ENCODE measurements around the gene PSTPIP2. TPM values are rescaled to one million over a fixed set of nuclear protein-coding genes. Genes with fewer than 3 reads are reported as not detected.

Gene PSTPIP2
- polyA plus RNA-seq, 1 experiment: 5.9 TPM

DNA sequence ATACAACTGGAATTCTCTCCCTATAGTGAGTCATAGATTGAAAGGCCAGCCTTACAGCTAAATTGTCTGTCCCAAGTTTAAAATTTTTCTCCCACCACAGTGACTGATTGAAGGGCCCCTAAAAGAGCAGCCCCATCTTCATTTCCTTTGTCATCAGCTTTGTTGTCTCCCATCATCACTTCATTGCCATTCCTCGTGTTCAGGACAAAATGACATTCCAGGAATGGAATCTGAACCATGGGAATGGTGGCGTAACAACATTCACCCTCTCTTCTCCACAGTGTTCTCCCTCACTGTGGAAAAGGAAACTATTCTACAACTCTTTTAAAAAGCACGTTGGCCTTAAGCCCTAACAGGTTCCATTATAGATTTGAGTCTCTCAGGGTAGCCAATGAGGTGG lies 52.1 kb downstream of the PSTPIP2 start:
- POLR2A ChIA-PET: no interaction called here
- no peak for DNase-seq (ENCODE audit: low read depth)
- no peaks in the 10 kb centered on the region for H3K36me3 ChIP-seq (ENCODE audit: control insufficient read depth, insufficient read depth, low read length)
- no peaks in the 10 kb centered on the region for H3K27me3 ChIP-seq (ENCODE audit: control insufficient read depth, insufficient read depth, low read length)
- CTCF ChIA-PET: no interaction called here
- TF ChIP-seq, protein P1, sequence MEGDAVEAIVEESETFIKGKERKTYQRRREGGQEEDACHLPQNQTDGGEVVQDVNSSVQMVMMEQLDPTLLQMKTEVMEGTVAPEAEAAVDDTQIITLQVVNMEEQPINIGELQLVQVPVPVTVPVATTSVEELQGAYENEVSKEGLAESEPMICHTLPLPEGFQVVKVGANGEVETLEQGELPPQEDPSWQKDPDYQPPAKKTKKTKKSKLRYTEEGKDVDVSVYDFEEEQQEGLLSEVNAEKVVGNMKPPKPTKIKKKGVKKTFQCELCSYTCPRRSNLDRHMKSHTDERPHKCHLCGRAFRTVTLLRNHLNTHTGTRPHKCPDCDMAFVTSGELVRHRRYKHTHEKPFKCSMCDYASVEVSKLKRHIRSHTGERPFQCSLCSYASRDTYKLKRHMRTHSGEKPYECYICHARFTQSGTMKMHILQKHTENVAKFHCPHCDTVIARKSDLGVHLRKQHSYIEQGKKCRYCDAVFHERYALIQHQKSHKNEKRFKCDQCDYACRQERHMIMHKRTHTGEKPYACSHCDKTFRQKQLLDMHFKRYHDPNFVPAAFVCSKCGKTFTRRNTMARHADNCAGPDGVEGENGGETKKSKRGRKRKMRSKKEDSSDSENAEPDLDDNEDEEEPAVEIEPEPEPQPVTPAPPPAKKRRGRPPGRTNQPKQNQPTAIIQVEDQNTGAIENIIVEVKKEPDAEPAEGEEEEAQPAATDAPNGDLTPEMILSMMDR (IDR thresholded peaks at IDR 0.05; ENCODE audit: insufficient read depth, low read depth, low read length): no peak
- H3K4me3 ChIP-seq (ENCODE audit: low read depth, low read length): no peak overlapping the region

DNA sequence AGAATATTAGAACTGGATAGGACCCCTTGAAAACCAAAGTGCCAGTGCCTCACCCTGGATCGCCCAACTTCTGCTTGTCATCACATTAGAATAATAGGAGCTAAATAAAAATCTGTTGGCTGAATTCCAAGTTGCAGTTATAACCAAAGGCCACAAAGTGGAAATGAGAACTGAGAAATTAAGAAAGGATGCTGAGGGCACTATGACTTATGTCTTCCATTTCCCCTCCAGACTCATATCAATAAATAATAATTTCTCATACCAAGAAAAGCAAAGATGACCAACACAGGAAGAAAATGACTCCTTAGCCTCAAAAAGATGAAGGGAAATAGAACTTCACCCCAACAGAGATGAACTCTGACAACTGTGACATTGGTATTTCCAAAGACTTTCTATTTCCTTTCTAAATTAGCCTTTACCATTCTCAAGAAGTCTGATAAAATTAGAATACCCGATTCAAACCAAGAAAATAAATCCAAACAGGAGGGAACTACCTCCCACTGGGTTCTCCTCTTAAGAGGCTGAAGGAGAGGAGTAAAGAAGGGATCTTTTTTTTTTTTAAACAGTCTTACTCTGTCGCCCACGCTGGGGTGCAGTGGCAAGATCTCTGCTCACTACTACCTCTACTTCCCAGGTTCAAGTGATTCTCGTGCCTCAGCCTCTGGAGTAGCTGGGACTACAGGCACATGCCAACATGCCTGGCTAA lies 58.4 kb downstream of the PSTPIP2 start:
- no peak for DNase-seq (ENCODE audit: low read depth)
- Histone ChIP-seq H3K4me3 (ENCODE audit: low read depth, low read length) (no peak overlapping the region), H3K27me3 (ENCODE audit: control insufficient read depth, insufficient read depth, low read length) (no peaks in the 10 kb centered on the region), H3K36me3 (ENCODE audit: control insufficient read depth, insufficient read depth, low read length) (peaks cover 5% of the 10 kb centered on the region)
- CTCF ChIA-PET: interaction anchor here (0.5 kb wide), 1 partner anchor 79 kb away, joined by 3 read pairs; no protein-coding TSS in a partner anchor
- POLR2A ChIA-PET: no interaction called here
- TF ChIP-seq, protein P1 (IDR thresholded peaks at IDR 0.05; ENCODE audit: insufficient read depth, low read depth, low read length): no peak

DNA sequence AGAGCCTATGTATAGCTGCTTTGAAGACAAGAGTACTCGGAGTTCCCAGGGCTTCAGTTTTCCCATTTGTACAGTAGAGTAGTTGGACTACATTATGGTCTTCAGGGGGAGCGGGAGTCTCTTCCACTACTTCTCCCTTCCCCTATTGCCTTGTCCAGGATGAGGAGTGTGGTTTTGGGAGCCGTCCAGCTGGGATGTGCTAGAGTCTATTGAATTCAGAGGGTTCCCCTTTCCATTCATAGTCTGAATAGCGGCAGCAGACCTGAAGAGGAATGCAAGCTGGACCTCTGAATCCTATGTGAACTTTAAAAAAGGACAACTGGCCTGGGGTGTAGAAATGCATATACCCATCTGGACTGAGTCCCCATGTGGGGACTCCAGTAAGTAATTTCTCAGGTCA lies 61.4 kb downstream of the PSTPIP2 start:
- no peak for DNase-seq (ENCODE audit: low read depth)
- ChIA-PET CTCF (no interaction called here), POLR2A (no interaction called here)
- Histone ChIP-seq H3K36me3 (ENCODE audit: control insufficient read depth, insufficient read depth, low read length) (peaks cover 6% of the 10 kb centered on the region), H3K4me3 (ENCODE audit: low read depth, low read length) (no peak overlapping the region), H3K27me3 (ENCODE audit: control insufficient read depth, insufficient read depth, low read length) (no peaks in the 10 kb centered on the region)
- TF ChIP-seq, protein P1 (IDR thresholded peaks at IDR 0.05; ENCODE audit: insufficient read depth, low read depth, low read length): no peak

DNA sequence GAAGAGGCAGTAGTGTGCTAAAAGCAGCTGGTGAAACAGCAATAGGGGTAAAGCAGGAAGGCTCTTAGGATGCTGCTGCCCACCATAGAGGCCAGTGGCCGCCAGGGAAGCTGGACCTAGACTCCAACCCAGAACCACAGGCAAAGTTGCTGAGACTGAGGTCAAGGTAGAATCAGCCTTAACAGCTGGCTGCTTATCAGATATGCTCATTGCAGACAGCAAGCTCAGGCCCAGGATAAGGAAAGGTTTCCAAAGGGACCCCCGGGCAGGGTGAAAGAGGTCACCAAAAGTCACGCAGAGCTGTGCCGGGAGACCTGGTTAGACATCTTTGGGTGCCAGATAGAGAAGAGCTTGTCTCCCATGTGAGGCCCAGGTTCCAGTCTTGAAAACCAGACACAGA lies 62.0 kb downstream of the PSTPIP2 start:
- ChIA-PET POLR2A (no interaction called here), CTCF (interaction anchor here (0.6 kb wide), 1 partner anchor 173 kb away, joined by 3 read pairs; no protein-coding TSS in a partner anchor)
- DNase-seq (ENCODE audit: low read depth): no peak
- H3K4me3 ChIP-seq (ENCODE audit: low read depth, low read length): no peak overlapping the region
- no peaks in the 10 kb centered on the region for H3K27me3 ChIP-seq (ENCODE audit: control insufficient read depth, insufficient read depth, low read length)
- TF ChIP-seq, protein P1 (IDR thresholded peaks at IDR 0.05; ENCODE audit: insufficient read depth, low read depth, low read length): no peak
- H3K36me3 ChIP-seq (ENCODE audit: control insufficient read depth, insufficient read depth, low read length): peaks cover 6% of the 10 kb centered on the region

DNA sequence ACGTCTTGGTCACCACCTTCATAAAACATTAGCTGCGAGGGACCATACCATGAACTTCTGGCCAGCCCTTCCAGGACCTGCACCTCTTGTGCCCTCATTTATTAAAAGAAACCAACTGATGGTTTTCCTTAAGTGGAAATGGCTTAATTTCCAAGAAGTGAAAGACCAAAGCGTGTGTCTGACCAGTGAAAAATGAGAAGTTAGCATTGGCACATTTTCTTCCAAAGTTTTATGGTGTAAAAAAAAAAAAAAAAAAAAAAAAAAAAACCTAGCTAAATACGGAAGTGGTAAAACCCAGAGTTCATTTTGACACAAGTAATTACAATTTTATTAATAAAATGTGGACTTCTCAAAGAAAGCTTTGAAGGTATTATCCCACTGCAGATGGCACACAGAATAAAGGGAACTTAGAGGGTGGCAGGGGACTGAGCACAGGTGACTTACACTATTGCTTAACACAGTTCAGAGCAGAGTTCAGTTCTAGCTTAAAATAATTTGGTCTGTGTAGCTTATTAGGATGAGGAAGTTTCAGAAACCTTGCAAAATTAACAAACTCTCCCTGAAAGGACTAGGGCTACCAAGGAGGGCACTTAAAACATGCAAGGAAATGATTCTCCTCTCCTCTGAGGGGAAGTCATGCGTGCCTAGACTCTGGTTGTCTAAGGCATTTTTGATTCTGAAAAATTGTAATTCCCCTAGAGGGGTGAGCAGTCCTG lies 62.8 kb downstream of the PSTPIP2 start:
- H3K36me3 ChIP-seq (ENCODE audit: control insufficient read depth, insufficient read depth, low read length): peaks cover 6% of the 10 kb centered on the region
- no peaks in the 10 kb centered on the region for H3K27me3 ChIP-seq (ENCODE audit: control insufficient read depth, insufficient read depth, low read length)
- DNase-seq (ENCODE audit: low read depth): no peak
- CTCF ChIA-PET: no interaction called here
- POLR2A ChIA-PET: no interaction called here
- TF ChIP-seq, protein P1 (IDR thresholded peaks at IDR 0.05; ENCODE audit: insufficient read depth, low read depth, low read length): no peak
- H3K4me3 ChIP-seq (ENCODE audit: low read depth, low read length): no peak overlapping the region
